MM.1S (cell line): ENCODE measurements around the gene PGA4.

Experiments
- EZH2 ChIP-seq: fragments of 300-600 bp; sonication (generic); optimal IDR thresholded peaks from 2 replicates; pipeline ENCODE3; 2017; ENCODE audit warnings: low read depth, mild to moderate bottlenecking, antibody characterized with exemption, low read length, mixed read lengths
- TF ChIP-seq, protein P1 (sequence below): fragments of 300-600 bp; sonication (generic); IDR thresholded peaks from 2 replicates; pipeline ENCODE4 v1.5.1; 2016; ENCODE audit warnings: antibody characterized with exemption, low read length, mixed read lengths

DNA sequence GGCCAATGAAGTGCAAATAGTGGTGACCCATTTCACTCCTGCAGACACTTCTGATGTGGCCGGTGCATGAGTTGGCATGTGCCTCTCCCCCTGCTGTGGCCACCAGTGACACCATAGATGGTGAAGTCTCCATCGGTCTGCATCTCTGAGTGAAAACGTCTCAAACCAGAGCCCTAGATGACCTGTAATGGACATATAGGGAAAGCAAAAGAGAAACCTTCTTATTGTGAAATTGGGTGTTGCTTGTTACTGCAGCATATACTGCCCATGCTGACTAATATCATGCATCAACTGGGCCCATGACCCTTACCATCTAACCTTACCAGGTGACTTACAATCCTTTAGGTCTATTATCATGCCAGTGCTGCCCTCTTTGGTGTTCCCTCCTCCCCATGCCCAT, 49.3 kb upstream of the PGA4 start:
- TF ChIP-seq EZH2 = no peak
- TF ChIP-seq, protein P1, sequence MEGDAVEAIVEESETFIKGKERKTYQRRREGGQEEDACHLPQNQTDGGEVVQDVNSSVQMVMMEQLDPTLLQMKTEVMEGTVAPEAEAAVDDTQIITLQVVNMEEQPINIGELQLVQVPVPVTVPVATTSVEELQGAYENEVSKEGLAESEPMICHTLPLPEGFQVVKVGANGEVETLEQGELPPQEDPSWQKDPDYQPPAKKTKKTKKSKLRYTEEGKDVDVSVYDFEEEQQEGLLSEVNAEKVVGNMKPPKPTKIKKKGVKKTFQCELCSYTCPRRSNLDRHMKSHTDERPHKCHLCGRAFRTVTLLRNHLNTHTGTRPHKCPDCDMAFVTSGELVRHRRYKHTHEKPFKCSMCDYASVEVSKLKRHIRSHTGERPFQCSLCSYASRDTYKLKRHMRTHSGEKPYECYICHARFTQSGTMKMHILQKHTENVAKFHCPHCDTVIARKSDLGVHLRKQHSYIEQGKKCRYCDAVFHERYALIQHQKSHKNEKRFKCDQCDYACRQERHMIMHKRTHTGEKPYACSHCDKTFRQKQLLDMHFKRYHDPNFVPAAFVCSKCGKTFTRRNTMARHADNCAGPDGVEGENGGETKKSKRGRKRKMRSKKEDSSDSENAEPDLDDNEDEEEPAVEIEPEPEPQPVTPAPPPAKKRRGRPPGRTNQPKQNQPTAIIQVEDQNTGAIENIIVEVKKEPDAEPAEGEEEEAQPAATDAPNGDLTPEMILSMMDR = no peak
